HL-60 (cell line): ENCODE results near the gene VPS13A.

ENCODE experiments used
- TF ChIP-seq, protein P1 (sequence below): IDR thresholded peaks from one replicate; pipeline ENCODE4 v1.5.1; 2011; ENCODE audit warnings: low read length, control low read depth, inconsistent platforms; ENCODE audit not compliant: insufficient read depth
- TF ChIP-seq, protein P2 (sequence below): IDR thresholded peaks from 2 replicates; pipeline ENCODE4 v1.6.1; 2012; ENCODE audit warnings: low read depth; ENCODE audit not compliant: insufficient replicate concordance

DNA sequence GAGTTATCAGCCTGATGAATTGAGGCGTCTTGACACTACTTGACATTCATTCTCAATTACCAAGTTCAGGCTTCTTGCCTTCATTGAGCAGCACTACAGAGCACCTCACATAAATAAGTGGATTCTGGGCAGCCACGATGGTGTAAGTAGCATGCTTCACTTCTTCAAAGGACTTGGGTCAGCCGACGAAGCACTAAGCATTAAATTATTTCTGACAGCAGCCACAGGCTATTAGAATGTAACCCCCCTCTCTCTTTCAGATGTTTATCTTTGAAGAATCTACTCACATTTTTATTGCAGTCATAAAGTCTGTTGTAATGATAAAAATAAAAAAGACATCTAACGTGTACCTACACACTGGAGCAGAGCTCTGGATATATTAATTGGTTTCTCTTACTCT, 45.9 kb upstream of the VPS13A start:
- TF ChIP-seq, protein P1, sequence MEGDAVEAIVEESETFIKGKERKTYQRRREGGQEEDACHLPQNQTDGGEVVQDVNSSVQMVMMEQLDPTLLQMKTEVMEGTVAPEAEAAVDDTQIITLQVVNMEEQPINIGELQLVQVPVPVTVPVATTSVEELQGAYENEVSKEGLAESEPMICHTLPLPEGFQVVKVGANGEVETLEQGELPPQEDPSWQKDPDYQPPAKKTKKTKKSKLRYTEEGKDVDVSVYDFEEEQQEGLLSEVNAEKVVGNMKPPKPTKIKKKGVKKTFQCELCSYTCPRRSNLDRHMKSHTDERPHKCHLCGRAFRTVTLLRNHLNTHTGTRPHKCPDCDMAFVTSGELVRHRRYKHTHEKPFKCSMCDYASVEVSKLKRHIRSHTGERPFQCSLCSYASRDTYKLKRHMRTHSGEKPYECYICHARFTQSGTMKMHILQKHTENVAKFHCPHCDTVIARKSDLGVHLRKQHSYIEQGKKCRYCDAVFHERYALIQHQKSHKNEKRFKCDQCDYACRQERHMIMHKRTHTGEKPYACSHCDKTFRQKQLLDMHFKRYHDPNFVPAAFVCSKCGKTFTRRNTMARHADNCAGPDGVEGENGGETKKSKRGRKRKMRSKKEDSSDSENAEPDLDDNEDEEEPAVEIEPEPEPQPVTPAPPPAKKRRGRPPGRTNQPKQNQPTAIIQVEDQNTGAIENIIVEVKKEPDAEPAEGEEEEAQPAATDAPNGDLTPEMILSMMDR: no peak
- TF ChIP-seq, protein P2, sequence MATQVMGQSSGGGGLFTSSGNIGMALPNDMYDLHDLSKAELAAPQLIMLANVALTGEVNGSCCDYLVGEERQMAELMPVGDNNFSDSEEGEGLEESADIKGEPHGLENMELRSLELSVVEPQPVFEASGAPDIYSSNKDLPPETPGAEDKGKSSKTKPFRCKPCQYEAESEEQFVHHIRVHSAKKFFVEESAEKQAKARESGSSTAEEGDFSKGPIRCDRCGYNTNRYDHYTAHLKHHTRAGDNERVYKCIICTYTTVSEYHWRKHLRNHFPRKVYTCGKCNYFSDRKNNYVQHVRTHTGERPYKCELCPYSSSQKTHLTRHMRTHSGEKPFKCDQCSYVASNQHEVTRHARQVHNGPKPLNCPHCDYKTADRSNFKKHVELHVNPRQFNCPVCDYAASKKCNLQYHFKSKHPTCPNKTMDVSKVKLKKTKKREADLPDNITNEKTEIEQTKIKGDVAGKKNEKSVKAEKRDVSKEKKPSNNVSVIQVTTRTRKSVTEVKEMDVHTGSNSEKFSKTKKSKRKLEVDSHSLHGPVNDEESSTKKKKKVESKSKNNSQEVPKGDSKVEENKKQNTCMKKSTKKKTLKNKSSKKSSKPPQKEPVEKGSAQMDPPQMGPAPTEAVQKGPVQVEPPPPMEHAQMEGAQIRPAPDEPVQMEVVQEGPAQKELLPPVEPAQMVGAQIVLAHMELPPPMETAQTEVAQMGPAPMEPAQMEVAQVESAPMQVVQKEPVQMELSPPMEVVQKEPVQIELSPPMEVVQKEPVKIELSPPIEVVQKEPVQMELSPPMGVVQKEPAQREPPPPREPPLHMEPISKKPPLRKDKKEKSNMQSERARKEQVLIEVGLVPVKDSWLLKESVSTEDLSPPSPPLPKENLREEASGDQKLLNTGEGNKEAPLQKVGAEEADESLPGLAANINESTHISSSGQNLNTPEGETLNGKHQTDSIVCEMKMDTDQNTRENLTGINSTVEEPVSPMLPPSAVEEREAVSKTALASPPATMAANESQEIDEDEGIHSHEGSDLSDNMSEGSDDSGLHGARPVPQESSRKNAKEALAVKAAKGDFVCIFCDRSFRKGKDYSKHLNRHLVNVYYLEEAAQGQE: no peak
